GM21786 (cell line): ENCODE measurements around the gene MGLL.

Experiments
- ATAC-seq: cut with Tn5 transposase; IDR thresholded peaks from one replicate; pipeline ENCODE4 v1.9.1; 2021; ENCODE audit not compliant: unreplicated experiment

The MGLL gene

GRCh38 chr3:127814325-127814781, 8.0 kb downstream of the MGLL start:
- ATAC-seq, result no peak

GRCh38 chr3:127812151-127812550, 10.2 kb downstream of the MGLL start:
- no peak for ATAC-seq

GRCh38 chr3:127811717-127812116, 10.6 kb downstream of the MGLL start:
- no peak for ATAC-seq

GRCh38 chr3:127809611-127810010, 12.7 kb downstream of the MGLL start:
- ATAC-seq, result no peak

- no peak for ATAC-seq
Measured at GRCh38 chr3:127809211-127809610, 13.1 kb downstream of the MGLL start.

GRCh38 chr3:127808197-127808596, 14.1 kb downstream of the MGLL start:
- no peak for ATAC-seq

- no peak for ATAC-seq
Measured at GRCh38 chr3:127805026-127805753, 17.1 kb downstream of the MGLL start.

- no peak for ATAC-seq
Measured at GRCh38 chr3:127804141-127804540, 18.2 kb downstream of the MGLL start.

- no peak for ATAC-seq
Measured at GRCh38 chr3:127803619-127804018, 18.7 kb downstream of the MGLL start.

- ATAC-seq, result no peak
Measured at GRCh38 chr3:127802606-127803005, 19.7 kb downstream of the MGLL start.

- ATAC-seq, result no peak
Measured at GRCh38 chr3:127801731-127802313, 20.5 kb downstream of the MGLL start.

GRCh38 chr3:127800508-127800907, 21.8 kb downstream of the MGLL start:
- peak; percentile 80 for ATAC-seq

- ATAC-seq, result no peak
Measured at GRCh38 chr3:127799476-127800222, 22.7 kb downstream of the MGLL start.

GRCh38 chr3:127798716-127799115, 23.6 kb downstream of the MGLL start:
- no peak for ATAC-seq

- ATAC-seq, result no peak
Measured at GRCh38 chr3:127796831-127797150, 25.5 kb downstream of the MGLL start.

- no peak for ATAC-seq
Measured at GRCh38 chr3:127796045-127796830, 26.1 kb downstream of the MGLL start.

- ATAC-seq, result no peak
Measured at GRCh38 chr3:127794972-127795371, 27.3 kb downstream of the MGLL start.

GRCh38 chr3:127794402-127794801, 27.9 kb downstream of the MGLL start:
- ATAC-seq, result no peak

GRCh38 chr3:127792541-127793292, 29.6 kb downstream of the MGLL start:
- no peak for ATAC-seq

GRCh38 chr3:127791221-127791913, 30.9 kb downstream of the MGLL start:
- peak; percentile 93 for ATAC-seq
